SK-N-SH treated with all-trans-retinoic acid at 6 μM for 48 hours (cell line): ENCODE measurements around the gene PKMYT1.
A peak's percentile ranks its signal among the peaks of the same experiment; 100 is the strongest.

Source experiments
- ATAC-seq: fragments of 200-7000 bp; cut with Tn5 transposase; 3 replicates; pipeline ENCODE4 v1.9.1; 2020; ENCODE audit warnings: mild to moderate bottlenecking, moderate library complexity
- ARNTL ChIP-seq: fragments of 450-650 bp; formaldehyde crosslinking; IDR thresholded peaks from 2 replicates; pipeline ENCODE4 v1.5.0; 2020; ENCODE audit warnings: low read depth, mild to moderate bottlenecking, moderate library complexity, borderline replicate concordance
- BACH2 ChIP-seq: fragments of 250-450 bp; sonication (Bioruptor Pico); IDR thresholded peaks from 2 replicates; pipeline ENCODE4 v1.9.0; 2021; ENCODE audit warnings: mild to moderate bottlenecking, borderline replicate concordance
- CREB5 ChIP-seq: fragments of 250-450 bp; sonication (Bioruptor Pico); IDR thresholded peaks from 2 replicates; pipeline ENCODE4 v1.5.1; 2020; ENCODE audit warnings: low read depth, mild to moderate bottlenecking, moderate library complexity
- CSDC2 ChIP-seq: fragments of 250-450 bp; sonication (Bioruptor Pico); IDR thresholded peaks from 2 replicates; pipeline ENCODE4 v1.5.0; 2020; ENCODE audit warnings: mild to moderate bottlenecking, moderate library complexity
- CSRNP3 ChIP-seq: fragments of 250-450 bp; sonication (Bioruptor Pico); IDR thresholded peaks from 2 replicates; pipeline ENCODE4 v1.5.1; 2021; ENCODE audit warnings: mild to moderate bottlenecking, moderate library complexity
- ESRRG ChIP-seq: fragments of 250-450 bp; sonication (Bioruptor Pico); IDR thresholded peaks from 2 replicates; pipeline ENCODE4 v1.6.1; 2021; ENCODE audit warnings: mild to moderate bottlenecking
- GLIS3 ChIP-seq: fragments of 250-450 bp; sonication (Bioruptor Pico); IDR thresholded peaks from 2 replicates; pipeline ENCODE4 v1.5.0; 2020; ENCODE audit warnings: mild to moderate bottlenecking, moderate library complexity
- ISL1 ChIP-seq: fragments of 250-450 bp; sonication (Bioruptor Pico); IDR thresholded peaks from 2 replicates; pipeline ENCODE4 v2.1.2; 2022; ENCODE audit warnings: mild to moderate bottlenecking, moderate library complexity
- PATZ1 ChIP-seq: fragments of 250-450 bp; sonication (Bioruptor Pico); IDR thresholded peaks from 2 replicates; pipeline ENCODE4 v1.8.0; 2020; ENCODE audit warnings: mild to moderate bottlenecking, moderate library complexity, borderline replicate concordance
- POU6F1 ChIP-seq: fragments of 250-450 bp; sonication (Bioruptor Pico); IDR thresholded peaks from 2 replicates; pipeline ENCODE4 v1.8.0; 2021; ENCODE audit warnings: low read depth, mild to moderate bottlenecking, moderate library complexity, borderline replicate concordance
- PPARA ChIP-seq: fragments of 250-450 bp; sonication (Bioruptor Pico); IDR thresholded peaks from 2 replicates; pipeline ENCODE4 v1.5.0; 2020; ENCODE audit warnings: mild to moderate bottlenecking, borderline replicate concordance
- RARB ChIP-seq: fragments of 250-450 bp; sonication (Bioruptor Pico); IDR thresholded peaks from 2 replicates; pipeline ENCODE4 v1.8.0; 2021; ENCODE audit warnings: mild to moderate bottlenecking, moderate library complexity
- SNAI2 ChIP-seq: fragments of 250-450 bp; sonication (Bioruptor Pico); IDR thresholded peaks from 2 replicates; pipeline ENCODE4 v1.5.0; 2020; ENCODE audit warnings: mild to moderate bottlenecking, moderate library complexity
- TCF4 ChIP-seq: fragments of 250-450 bp; sonication (Bioruptor Pico); IDR thresholded peaks from 2 replicates; pipeline ENCODE4 v1.8.0; 2021; ENCODE audit warnings: mild to moderate bottlenecking, moderate library complexity, borderline replicate concordance
- TOX ChIP-seq: fragments of 250-450 bp; sonication (Bioruptor Pico); IDR thresholded peaks from 2 replicates; pipeline ENCODE4 v1.8.0; 2021; ENCODE audit warnings: mild to moderate bottlenecking, moderate library complexity, borderline replicate concordance
- TSHZ2 ChIP-seq: fragments of 250-450 bp; sonication (Bioruptor Pico); IDR thresholded peaks from 2 replicates; pipeline ENCODE4 v1.5.0; 2020; ENCODE audit warnings: mild to moderate bottlenecking, moderate library complexity
- ZC3H10 ChIP-seq: fragments of 250-450 bp; sonication (Bioruptor Pico); IDR thresholded peaks from 2 replicates; pipeline ENCODE4 v1.5.1; 2021; ENCODE audit warnings: mild to moderate bottlenecking, moderate library complexity
- ZFP3 ChIP-seq: fragments of 250-450 bp; sonication (Bioruptor Pico); IDR thresholded peaks from 2 replicates; pipeline ENCODE4 v1.5.0; 2020; ENCODE audit warnings: mild to moderate bottlenecking, moderate library complexity
- ZFP30 ChIP-seq: fragments of 450-650 bp; formaldehyde crosslinking; IDR thresholded peaks from 2 replicates; pipeline ENCODE4 v1.5.0; 2022; ENCODE audit warnings: mild to moderate bottlenecking, moderate library complexity
- ZNF565 ChIP-seq: fragments of 450-650 bp; formaldehyde crosslinking; conservative IDR thresholded peaks from 2 replicates; pipeline ENCODE4 v1.5.0; 2020; ENCODE audit warnings: low read depth, mild to moderate bottlenecking, moderate library complexity
- ZNF70 ChIP-seq: fragments of 450-650 bp; formaldehyde crosslinking; IDR thresholded peaks from 2 replicates; pipeline ENCODE4 v1.5.0; 2020; ENCODE audit warnings: mild to moderate bottlenecking, moderate library complexity
- ZNF8 ChIP-seq: fragments of 450-650 bp; formaldehyde crosslinking; IDR thresholded peaks from 2 replicates; pipeline ENCODE4 v1.5.0; 2020; ENCODE audit warnings: mild to moderate bottlenecking, moderate library complexity

PKMYT1 gene

GRCh38 chr16:2969545-2970521 is 10.4 kb downstream of the PKMYT1 start:
- ATAC-seq: peak; percentile 63
- no peak for TF ChIP-seq ARNTL (CRISPR knock-in tag)
- TF ChIP-seq PATZ1 (CRISPR knock-in tag): peak; percentile 49; the same call in 1 of the 2 replicates

GRCh38 chr16:2968738-2969544 is 11.3 kb downstream of the PKMYT1 start, which contains the start of gene PAQR4:
Gene PAQR4, plus strand, starts transcription at chr16:2969348. Its CDS starts 327 bp downstream, at chr16:2969675.
- TF ChIP-seq CSRNP3 (CRISPR knock-in tag) (no peak), TSHZ2 (CRISPR knock-in tag) (no peak), ZNF565 (CRISPR knock-in tag) (0 out of 2 replicates have a peak, but pooled peaks have one; percentile 51), TOX (CRISPR knock-in tag) (no peak), ZNF8 (CRISPR knock-in tag) (peak; percentile 71; the same call in 1 of the 2 replicates), ZFP3 (CRISPR knock-in tag) (peak; percentile 69; the same call in 1 of the 2 replicates), GLIS3 (no peak), CSDC2 (CRISPR knock-in tag) (0 out of 2 replicates have a peak, but pooled peaks have one; percentile 52), ISL1 (CRISPR knock-in tag) (no peak), ZFP30 (no peak), CREB5 (CRISPR knock-in tag) (no peak), RARB (CRISPR knock-in tag) (no peak), ZNF70 (CRISPR knock-in tag) (0 out of 2 replicates have a peak, but pooled peaks have one; percentile 12), POU6F1 (CRISPR knock-in tag) (no peak), BACH2 (CRISPR knock-in tag) (no peak), ZC3H10 (CRISPR knock-in tag) (no peak)
- ATAC-seq: peak; percentile 82

GRCh38 chr16:2968368-2968737 is 11.9 kb downstream of the PKMYT1 start:
- no peak for ATAC-seq
- no peak for TF ChIP-seq PPARA (CRISPR knock-in tag)
- TF ChIP-seq TCF4 (CRISPR knock-in tag): no peak
- no peak for TF ChIP-seq ZFP3 (CRISPR knock-in tag)
- no peak for TF ChIP-seq ZC3H10 (CRISPR knock-in tag)
- TF ChIP-seq ARNTL (CRISPR knock-in tag): no peak
- TF ChIP-seq GLIS3: no peak
- no peak for TF ChIP-seq BACH2 (CRISPR knock-in tag)
- TF ChIP-seq PATZ1 (CRISPR knock-in tag): no peak
- no peak for TF ChIP-seq ESRRG
- no peak for TF ChIP-seq RARB (CRISPR knock-in tag)
- no peak for TF ChIP-seq ZFP30
- TF ChIP-seq ISL1 (CRISPR knock-in tag): no peak
- TF ChIP-seq SNAI2: no peak
- TF ChIP-seq CSDC2 (CRISPR knock-in tag): no peak
